ENCODE measurements around the gene DAB2IP.

- TF ChIP-seq EZH2 (IDR thresholded peaks at IDR 0.05; ENCODE audit: low read depth) (no peak), CTCF (conservative IDR thresholded peaks at IDR 0.05) (no peak)
Observed at GRCh38 chr9:121718084-121718483, 66.7 kb downstream of the DAB2IP start.

Measured in PC-9 (cell line).